ENCODE measurements around the gene KMT2C. TPM values are rescaled to one million over a fixed set of nuclear protein-coding genes. Genes with fewer than 3 reads are reported as not detected.
"Not testable (repeated sequence)": the region's sequence is repeated elsewhere in the genome, so short reads cannot be mapped to it uniquely, and the experiment has no call there.

Gene KMT2C
- total RNA-seq, 1 experiment from 2014 or later, result 8.7 TPM

GRCh38 chr7:152423991-152424347, 11.8 kb downstream of the KMT2C start:
- Histone ChIP-seq H3K9me3 (no peaks in the 10 kb centered on the region; the same call in 1 of the 2 replicates), H3K36me3 (no peaks in the 10 kb centered on the region), H3K4me3 (no peak overlapping the region), H3K27me3 (no peaks in the 10 kb centered on the region)
- DNase-seq, result no peak

DNA sequence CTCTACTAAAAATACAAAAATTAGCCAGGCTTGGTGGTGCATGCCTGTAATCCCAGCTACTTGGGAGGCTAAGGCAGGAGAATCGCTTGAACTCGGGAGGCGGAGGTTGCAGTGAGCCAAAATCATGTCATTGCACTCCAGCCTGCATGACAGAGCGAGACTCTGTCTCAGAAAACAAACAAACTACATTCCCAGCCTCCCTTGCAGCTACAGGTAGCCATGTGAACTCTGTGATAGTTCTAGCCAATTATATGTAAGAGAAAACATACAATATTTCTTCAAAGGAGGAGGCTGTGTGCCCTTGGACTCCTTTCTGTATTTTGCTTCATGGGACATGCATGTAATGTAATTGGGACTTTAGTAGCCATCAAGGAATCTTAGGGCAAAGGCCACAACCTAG, 12.6 kb downstream of the KMT2C start:
- not testable (repeated sequence) for H3K4me3 ChIP-seq, DNase-seq, H3K9me3 ChIP-seq, H3K27me3 ChIP-seq, H3K36me3 ChIP-seq

DNA sequence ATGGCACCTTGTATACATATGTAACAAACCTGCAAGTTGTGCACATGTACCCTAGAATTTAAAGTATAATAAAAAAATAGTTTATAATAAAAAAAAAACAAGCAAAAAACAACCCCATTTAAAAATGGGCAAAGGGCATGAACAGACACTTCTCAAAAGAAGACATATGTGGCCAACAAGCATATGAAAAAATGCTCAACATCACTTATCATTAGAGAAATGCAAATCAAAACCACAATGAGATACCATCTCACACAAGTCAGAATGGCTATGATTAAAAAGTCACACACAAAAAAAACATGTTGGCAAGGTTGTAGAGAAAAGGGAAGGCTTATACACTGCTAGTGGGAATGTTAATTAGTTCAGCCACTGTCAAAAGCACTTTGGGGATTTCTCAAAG, 14.9 kb downstream of the KMT2C start:
- H3K27me3 ChIP-seq, H3K9me3 ChIP-seq, H3K4me3 ChIP-seq, H3K36me3 ChIP-seq, DNase-seq: not testable (repeated sequence)

GRCh38 chr7:152419473-152420429, 16.1 kb downstream of the KMT2C start:
- no peak for DNase-seq
- H3K36me3 ChIP-seq, result no peaks in the 10 kb centered on the region
- H3K27me3 ChIP-seq, result no peaks in the 10 kb centered on the region
- H3K9me3 ChIP-seq, result no peaks in the 10 kb centered on the region; the same call in 1 of the 2 replicates
- no peak overlapping the region for H3K4me3 ChIP-seq

GRCh38 chr7:152414779-152415178, 21.0 kb downstream of the KMT2C start:
- no peaks in the 10 kb centered on the region for H3K27me3 ChIP-seq
- H3K36me3 ChIP-seq, result no peaks in the 10 kb centered on the region
- no peak for DNase-seq
- H3K4me3 ChIP-seq, result no peak overlapping the region
- H3K9me3 ChIP-seq, result no peaks in the 10 kb centered on the region

GRCh38 chr7:152411389-152411788, 24.4 kb downstream of the KMT2C start:
- DNase-seq, result no peak
- Histone ChIP-seq H3K36me3 (no peaks in the 10 kb centered on the region), H3K4me3 (no peak overlapping the region)

GRCh38 chr7:152406491-152406890, 29.3 kb downstream of the KMT2C start:
- no peaks in the 10 kb centered on the region for H3K9me3 ChIP-seq
- no peaks in the 10 kb centered on the region for H3K36me3 ChIP-seq
- H3K27me3 ChIP-seq, result no peaks in the 10 kb centered on the region
- H3K4me3 ChIP-seq, result no peak overlapping the region
- no peak for DNase-seq

More at GRCh38 chr7:152411389-152411788, 24.4 kb downstream of the KMT2C start:
- Histone ChIP-seq H3K9me3 (no peaks in the 10 kb centered on the region), H3K27me3 (no peaks in the 10 kb centered on the region)

GRCh38 chr7:152406030-152406429, 29.8 kb downstream of the KMT2C start:
- H3K9me3 ChIP-seq, DNase-seq, H3K4me3 ChIP-seq, H3K36me3 ChIP-seq, H3K27me3 ChIP-seq: not testable (repeated sequence)

DNA sequence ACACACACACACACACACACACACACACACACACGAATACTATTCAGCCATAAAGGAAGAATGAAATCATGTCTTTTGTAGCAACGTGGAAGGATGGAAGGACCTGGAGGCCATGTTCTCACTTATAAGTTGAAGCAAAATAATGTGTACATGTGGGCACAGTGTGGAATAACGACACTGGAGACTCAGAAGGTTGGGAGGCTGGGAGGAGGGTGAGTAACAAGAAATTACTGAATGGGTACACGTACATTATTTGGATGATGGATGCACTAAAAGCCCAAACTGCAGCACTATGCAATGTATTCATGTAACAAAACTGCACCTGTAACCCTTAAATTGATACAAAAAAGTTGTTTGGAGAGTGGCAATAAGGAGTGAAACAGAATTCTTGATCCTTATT, 32.1 kb downstream of the KMT2C start:
- no peaks in the 10 kb centered on the region for H3K9me3 ChIP-seq
- H3K36me3 ChIP-seq, result no peaks in the 10 kb centered on the region
- H3K4me3 ChIP-seq, result no peak overlapping the region
- H3K27me3 ChIP-seq, result no peaks in the 10 kb centered on the region
- DNase-seq, result no peak

- no peaks in the 10 kb centered on the region for H3K9me3 ChIP-seq
- H3K4me3 ChIP-seq, result no peak overlapping the region
- H3K36me3 ChIP-seq, result no peaks in the 10 kb centered on the region
- DNase-seq, result no peak
- H3K27me3 ChIP-seq, result no peaks in the 10 kb centered on the region
Observed at GRCh38 chr7:152402384-152403250, 33.2 kb downstream of the KMT2C start.

DNA sequence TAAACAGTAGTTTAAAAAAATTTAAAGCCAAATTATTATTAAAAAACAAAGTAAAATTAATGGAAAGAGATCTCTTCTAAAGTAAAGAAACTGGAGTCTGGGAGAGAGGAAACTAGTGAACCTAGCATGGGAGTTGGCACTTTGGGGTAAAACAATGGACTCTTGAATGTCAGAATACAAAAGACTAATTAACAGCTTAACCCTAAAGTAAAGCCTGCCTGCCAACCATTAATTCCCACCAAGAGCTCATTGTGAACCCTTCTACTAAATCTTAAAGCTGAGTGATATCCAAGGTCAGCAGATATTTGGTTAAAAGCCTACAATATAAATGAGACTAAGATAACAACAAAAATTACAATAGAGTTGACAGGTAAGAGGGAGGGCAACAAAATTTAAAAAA, 36.5 kb downstream of the KMT2C start:
- Histone ChIP-seq H3K36me3 (no peaks in the 10 kb centered on the region), H3K9me3 (no peaks in the 10 kb centered on the region), H3K4me3 (no peak overlapping the region), H3K27me3 (no peaks in the 10 kb centered on the region)
- DNase-seq, result no peak

DNA sequence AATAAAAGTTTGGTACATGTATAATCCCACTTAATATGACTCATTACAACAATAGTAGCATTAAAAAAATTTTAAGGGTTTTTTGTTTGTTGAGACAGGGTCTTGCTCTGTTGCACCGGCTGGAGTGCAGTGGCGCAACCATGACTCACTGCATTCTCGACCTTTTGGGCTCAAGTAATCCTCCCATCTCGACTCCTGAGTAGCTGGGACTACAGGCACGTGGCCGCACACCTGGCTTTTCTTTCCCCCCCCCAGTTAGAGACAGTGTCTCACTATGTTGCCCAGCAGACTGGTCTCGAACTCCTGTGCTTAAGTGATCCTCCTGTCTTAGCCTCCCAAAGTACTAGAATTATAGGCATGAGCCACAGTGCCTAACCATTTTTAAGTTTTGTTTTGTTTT, 40.7 kb downstream of the KMT2C start:
- DNase-seq, result no peak
- no peaks in the 10 kb centered on the region for H3K27me3 ChIP-seq
- no peaks in the 10 kb centered on the region for H3K9me3 ChIP-seq
- no peaks in the 10 kb centered on the region for H3K36me3 ChIP-seq
- H3K4me3 ChIP-seq, result no peak overlapping the region

DNA sequence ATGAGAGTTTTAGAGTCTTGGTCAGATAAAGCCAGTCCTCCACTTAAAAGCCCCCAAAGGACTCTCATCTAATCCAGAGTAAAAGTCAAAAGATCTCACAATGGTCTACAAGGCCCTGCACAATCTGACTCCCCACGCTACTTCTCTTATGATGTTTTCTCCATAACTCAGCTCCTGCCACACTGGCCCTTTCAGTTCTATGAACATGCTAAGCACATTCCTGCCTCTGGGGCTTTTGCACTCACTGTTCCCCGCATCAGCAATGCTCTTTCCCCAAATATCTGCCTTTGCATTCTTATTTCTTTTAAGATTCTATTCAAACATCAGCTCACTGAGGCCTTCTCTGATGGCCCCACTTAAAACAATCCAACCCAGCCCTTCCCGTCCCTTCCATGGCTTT, 41.6 kb downstream of the KMT2C start:
- H3K36me3 ChIP-seq, H3K27me3 ChIP-seq, H3K4me3 ChIP-seq, DNase-seq, H3K9me3 ChIP-seq: not testable (repeated sequence)

- H3K27me3 ChIP-seq, result no peaks in the 10 kb centered on the region
- no peak for DNase-seq
- no peaks in the 10 kb centered on the region for H3K9me3 ChIP-seq
- H3K4me3 ChIP-seq, result no peak overlapping the region
- no peaks in the 10 kb centered on the region for H3K36me3 ChIP-seq
Observed at GRCh38 chr7:152392254-152392653, 43.5 kb downstream of the KMT2C start.

DNA sequence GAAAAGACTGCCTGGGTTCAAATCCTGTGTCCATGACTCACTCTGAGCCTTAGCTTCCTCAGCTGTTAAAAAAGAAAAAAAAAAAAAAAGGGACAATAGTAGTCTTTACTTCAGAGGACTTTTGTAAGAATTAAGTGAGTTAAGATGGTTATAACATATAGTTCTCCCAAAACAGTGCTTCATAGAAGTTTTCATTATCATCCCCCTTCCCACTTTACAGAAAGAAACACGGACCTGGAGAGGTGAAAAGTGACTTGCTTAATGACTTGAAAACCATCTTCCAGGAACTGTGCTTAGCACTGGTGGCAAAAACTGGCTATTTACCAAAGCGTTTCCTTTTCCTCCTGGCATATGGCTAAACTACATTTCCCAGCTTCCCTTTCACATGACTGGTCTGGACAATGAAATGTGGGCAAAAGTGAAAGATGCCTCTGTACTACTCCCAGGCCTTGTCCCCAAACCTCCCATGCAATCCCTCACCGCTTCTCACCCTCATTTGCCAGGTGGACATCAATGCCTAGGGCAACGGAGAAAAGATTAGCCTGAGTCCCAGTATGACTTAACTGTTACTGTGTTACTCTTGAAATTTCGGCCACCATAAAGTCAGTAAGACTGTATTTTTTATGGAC, 49.6 kb downstream of the KMT2C start:
- not testable (repeated sequence) for H3K27me3 ChIP-seq, DNase-seq, H3K36me3 ChIP-seq, H3K4me3 ChIP-seq, H3K9me3 ChIP-seq

DNA sequence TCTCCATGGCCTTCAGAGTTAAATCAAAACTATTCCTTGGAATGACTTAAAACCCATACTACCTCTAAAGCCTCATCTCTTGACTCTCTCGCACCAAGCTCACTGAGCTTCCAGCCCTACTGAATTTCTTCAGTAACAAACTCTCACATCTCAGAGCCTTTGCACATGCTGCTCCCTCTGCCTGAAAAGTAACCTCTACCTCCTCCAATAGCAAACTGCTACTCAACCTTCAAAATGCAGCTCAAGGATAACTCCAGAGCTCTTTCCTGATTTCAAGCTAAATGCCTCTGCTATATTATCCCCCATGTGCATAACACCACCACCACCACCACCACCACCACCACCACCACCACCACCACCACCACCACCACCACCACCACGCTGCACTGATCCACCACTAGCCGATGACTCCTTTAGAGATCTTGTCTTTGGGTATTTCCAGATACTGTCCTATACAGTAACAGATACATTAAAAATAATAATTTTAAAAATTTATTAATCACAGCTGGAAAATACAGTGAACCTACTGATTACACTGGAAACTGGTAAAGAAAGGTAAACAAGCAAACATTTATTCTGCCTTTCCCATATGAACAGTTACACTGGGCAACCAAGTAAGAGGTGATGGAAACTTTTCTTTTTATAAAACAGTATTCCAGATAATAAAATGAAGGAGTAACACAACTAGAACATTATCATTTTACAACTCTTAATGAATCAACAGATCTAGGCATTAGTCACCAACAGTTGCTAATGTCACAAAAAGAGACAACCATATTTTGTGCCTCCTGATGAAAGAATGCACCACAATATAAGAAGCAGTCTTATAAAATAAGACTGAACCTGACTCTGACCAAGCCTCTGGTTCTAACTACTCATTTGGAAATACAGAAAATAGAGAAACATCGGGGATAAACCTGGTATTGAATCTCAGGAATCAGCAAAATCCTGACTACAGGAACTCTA, 51.3 kb downstream of the KMT2C start:
- DNase-seq, H3K27me3 ChIP-seq, H3K9me3 ChIP-seq, H3K36me3 ChIP-seq, H3K4me3 ChIP-seq: not testable (repeated sequence)

Data from MG63 (cell line).